Fibroblast of lung (primary cell): Measurements from ENCODE around the gene TNNC2. TPM values are rescaled to one million over a fixed set of nuclear protein-coding genes. Genes with fewer than 3 reads are reported as not detected.
A peak's percentile ranks its signal among the peaks of the same experiment; 100 is the strongest.

ENCODE experiments used
- DNase-seq, 2 donors: peaks; one replicate each; pipeline versions ENCODE4 v3.0.0 to v3.0.0-alpha.2; 2010; ENCODE audit warnings: low read depth in 2 of 2
- H2AFZ ChIP-seq: 2 replicates; pipeline ENCODE4 v1.5.1; 2012; ENCODE audit warnings: low read length, control low read depth, inconsistent platforms
- H3K27ac ChIP-seq: 2 replicates; pipeline ENCODE4 v1.5.1; 2011; ENCODE audit warnings: low read length, control low read depth; ENCODE audit not compliant: insufficient read depth
- H3K27me3 ChIP-seq: 2 replicates; pipeline ENCODE4 v1.5.1; 2011; ENCODE audit warnings: mild to moderate bottlenecking, low read length; ENCODE audit not compliant: control insufficient read depth, insufficient read depth
- H3K36me3 ChIP-seq: 2 replicates; pipeline ENCODE4 v1.5.1; 2011; ENCODE audit warnings: low read length; ENCODE audit not compliant: control insufficient read depth, insufficient read depth
- H3K4me1 ChIP-seq: 2 replicates; pipeline ENCODE4 v1.5.1; 2011; ENCODE audit warnings: low read length; ENCODE audit not compliant: control insufficient read depth, insufficient read depth; ENCODE audit errors: extremely low read depth
- H3K4me2 ChIP-seq: 2 replicates; pipeline ENCODE4 v1.5.1; 2011; ENCODE audit warnings: low read length, control low read depth; ENCODE audit not compliant: insufficient read depth; ENCODE audit errors: extremely low read depth
- H3K4me3 ChIP-seq, 4 experiments: fragments of 200-600 bp in 1 of 4; sonication (generic) in 1 of 4; replicated peaks in 1 of 4; 2 replicates each; pipeline ENCODE4 v1.5.1; 2011 to 2016; ENCODE audit warnings: low read length in 4 of 4, low read depth in 3 of 4, mild to moderate bottlenecking in 3 of 4, control low read depth in 2 of 4, inconsistent platforms in 1 of 4, mixed read lengths in 1 of 4; ENCODE audit not compliant: insufficient read depth in 1 of 4; ENCODE audit errors: control extremely low read depth in 1 of 4
- H3K79me2 ChIP-seq: 2 replicates; pipeline ENCODE4 v1.5.1; 2012; ENCODE audit warnings: mild to moderate bottlenecking, low read length, inconsistent platforms; ENCODE audit not compliant: control insufficient read depth, insufficient read depth
- H3K9ac ChIP-seq: 2 replicates; pipeline ENCODE4 v1.5.1; 2011; ENCODE audit warnings: mild to moderate bottlenecking, low read length, control low read depth; ENCODE audit not compliant: insufficient read depth
- H3K9me3 ChIP-seq: 2 replicates; pipeline ENCODE4 v1.5.1; 2012; ENCODE audit warnings: low read depth, low read length; ENCODE audit not compliant: control insufficient read depth, insufficient read depth
- H4K20me1 ChIP-seq: 2 replicates; pipeline ENCODE4 v1.5.1; 2011; ENCODE audit warnings: low read length; ENCODE audit not compliant: control insufficient read depth, insufficient read depth; ENCODE audit errors: extremely low read depth
- CTCF ChIP-seq, 2 donors: IDR thresholded peaks in 1 of 2; conservative IDR thresholded peaks in 1 of 2; 1 replicate in 1 of 2; 2 replicates in 1 of 2; pipeline ENCODE4 v1.5.1; 2011 to 2012; ENCODE audit warnings: low read length in 2 of 2, control low read depth in 1 of 2, inconsistent platforms in 1 of 2, low read depth in 1 of 2, mild to moderate bottlenecking in 1 of 2
- EZH2 ChIP-seq: IDR thresholded peaks from 2 replicates; pipeline ENCODE4 v1.5.1; 2012; ENCODE audit warnings: low read length, control low read depth, mild to moderate bottlenecking; ENCODE audit errors: missing control alignments
- polyA plus RNA-seq, 2 donors: library from polyadenylated mRNA; depleted of rRNA in 1 of 2; stranded (reverse) in 1 of 2; unstranded in 1 of 2; fragments of >200 nt; gene quantifications; 2 replicates each; pipeline ENCODE4 v1.2.1, GENCODE V29; 2011 to 2012; ENCODE audit warnings: missing spikeins in 1 of 2
- total RNA-seq: library from RNA; depleted of rRNA; stranded (reverse); fragments of >200 nt; gene quantifications from 2 replicates; pipeline ENCODE4 v1.2.1, GENCODE V29; 2014

The TNNC2 gene
- total and polyA plus RNA-seq, 2 donors (not counting 1 experiment from before 2014, with no cell fraction given) = 1.3 to 1.4 TPM

DNA sequence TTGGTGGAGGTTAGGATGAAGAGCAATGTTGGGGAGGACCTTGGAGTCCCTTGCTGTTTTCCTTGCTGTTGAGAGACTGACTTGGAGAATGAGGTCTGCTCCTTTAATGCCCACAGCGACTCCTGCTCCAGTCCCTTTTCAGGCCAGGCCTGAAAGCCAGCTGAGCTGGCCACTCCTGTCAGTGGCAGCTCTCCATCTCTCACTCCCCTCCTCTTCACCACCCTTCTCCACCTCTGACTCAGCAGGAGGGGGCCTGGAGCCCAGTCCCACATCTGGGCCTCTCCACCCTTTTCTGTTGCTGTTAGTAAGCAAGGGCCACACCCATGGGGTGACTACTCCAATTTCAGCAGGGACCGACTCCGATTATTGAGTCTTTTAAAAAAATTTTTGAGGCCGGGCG, 8.7 kb upstream of the TNNC2 start:
- peaks cover 17% of the 10 kb centered on the region for H3K79me2 ChIP-seq
- peaks cover 7% of the 10 kb centered on the region for H3K36me3 ChIP-seq
- H3K27me3 ChIP-seq = no peaks in the 10 kb centered on the region
- peak overlapping the region; percentile 71 to 90 (median 79) for H3K4me3 ChIP-seq
- TF ChIP-seq EZH2 (no peak), CTCF (conservative IDR thresholded peaks at IDR 0.05 in 1 of 2, IDR thresholded peaks at IDR 0.05 in 1 of 2; ENCODE audit: low read depth in 1 of 2, low read length in 2 of 2) (no peak)
- peaks cover 21% of the 10 kb centered on the region for H3K4me1 ChIP-seq
- no peaks in the 10 kb centered on the region for H4K20me1 ChIP-seq
- H2AFZ ChIP-seq = no peak overlapping the region
- H3K9ac ChIP-seq = no peak overlapping the region
- peak overlapping the region; percentile 95 for H3K4me2 ChIP-seq
- DNase-seq = peak; percentile 66 to 91
- H3K9me3 ChIP-seq = no peaks in the 10 kb centered on the region
- peak overlapping the region; percentile 90 for H3K27ac ChIP-seq

DNA sequence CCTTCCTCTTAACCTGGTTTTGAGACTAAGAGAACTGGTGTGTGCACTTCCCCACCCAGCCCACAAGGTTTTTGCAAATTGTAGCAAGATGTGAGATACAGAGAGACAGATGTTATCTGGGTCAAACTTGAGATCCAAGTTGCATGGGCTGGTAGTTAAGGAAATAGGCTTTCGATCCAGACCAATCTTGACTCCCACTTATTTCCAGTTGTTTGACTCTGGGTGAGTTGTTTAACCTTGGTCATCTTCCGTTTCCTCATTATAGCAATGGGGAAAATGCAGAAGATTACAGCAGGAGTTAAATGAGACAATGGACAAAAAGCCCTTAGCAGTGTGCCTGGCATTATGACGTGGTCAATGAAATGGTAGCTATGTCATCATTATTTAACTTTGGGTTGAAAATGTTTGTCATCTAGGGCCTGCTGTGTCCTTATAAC, 8.2 kb upstream of the TNNC2 start:
- peaks cover 3% of the 10 kb centered on the region for H3K36me3 ChIP-seq
- peak in 1 of 2 donors; percentile 8 for DNase-seq
- TF ChIP-seq CTCF (conservative IDR thresholded peaks at IDR 0.05 in 1 of 2, IDR thresholded peaks at IDR 0.05 in 1 of 2; ENCODE audit: low read depth in 1 of 2, low read length in 2 of 2) (no peak), EZH2 (no peak)
- H3K9ac ChIP-seq = no peak overlapping the region
- peaks cover 17% of the 10 kb centered on the region for H3K79me2 ChIP-seq
- H2AFZ ChIP-seq = no peak overlapping the region
- peak overlapping the region; percentile 95 for H3K4me2 ChIP-seq
- no peaks in the 10 kb centered on the region for H4K20me1 ChIP-seq
- H3K9me3 ChIP-seq = no peaks in the 10 kb centered on the region
- H3K4me3 ChIP-seq = peak overlapping the region; percentile 71 to 90 (median 79)
- peaks cover 21% of the 10 kb centered on the region for H3K4me1 ChIP-seq
- H3K27me3 ChIP-seq = no peaks in the 10 kb centered on the region
- peak overlapping the region; percentile 90 for H3K27ac ChIP-seq

GRCh38 chr20:45834797-45835161, 7.7 kb upstream of the TNNC2 start:
- no peaks in the 10 kb centered on the region for H3K36me3 ChIP-seq
- H3K4me3 ChIP-seq = peak overlapping the region; percentile 71 to 90 (median 79)
- no peak for TF ChIP-seq EZH2
- TF ChIP-seq CTCF (conservative IDR thresholded peaks at IDR 0.05 in 1 of 2, IDR thresholded peaks at IDR 0.05 in 1 of 2; ENCODE audit: low read depth in 1 of 2, low read length in 2 of 2) = no peak
- H3K4me2 ChIP-seq = peak overlapping the region; percentile 95
- no peaks in the 10 kb centered on the region for H3K9me3 ChIP-seq
- peak overlapping the region; percentile 92 for H3K9ac ChIP-seq
- H3K79me2 ChIP-seq = peaks cover 17% of the 10 kb centered on the region
- H2AFZ ChIP-seq = no peak overlapping the region
- no peaks in the 10 kb centered on the region for H4K20me1 ChIP-seq
- DNase-seq = no peak
- peaks cover 21% of the 10 kb centered on the region for H3K4me1 ChIP-seq
- H3K27me3 ChIP-seq = no peaks in the 10 kb centered on the region
- H3K27ac ChIP-seq = peak overlapping the region; percentile 90
